C4-2B (cell line): Measurements from ENCODE around the gene QSOX2.

Source experiments
- CTCF ChIP-seq: fragments of 450-650 bp; conservative IDR thresholded peaks from 2 replicates; pipeline ENCODE4 v1.5.1; 2017; ENCODE audit warnings: mild to moderate bottlenecking
- ZFX ChIP-seq: fragments of 450-650 bp; IDR thresholded peaks from 2 replicates; pipeline ENCODE4 v1.6.1; 2017

GRCh38 chr9:136274786-136275654, 29.4 kb upstream of the QSOX2 start:
- no peak for TF ChIP-seq CTCF
- TF ChIP-seq ZFX: no peak
